Type B pancreatic cell (in vitro differentiated cells): Measurements from ENCODE around the gene NDUFAF8. TPM values are rescaled to one million over a fixed set of nuclear protein-coding genes. Genes with fewer than 3 reads are reported as not detected.

ENCODE experiments used
- DNase-seq: peaks from one replicate; pipeline ENCODE4 v3.0.0; 2021; ENCODE audit warnings: mixed read lengths; ENCODE audit not compliant: unreplicated experiment; ENCODE audit errors: extremely low spot score
- H3K27ac Mint-ChIP-seq: 2 replicates; pipeline ENCODE4 v1.8.0; 2021; ENCODE audit warnings: mild to moderate bottlenecking, mixed read lengths
- H3K27me3 Mint-ChIP-seq: 2 replicates; pipeline ENCODE4 v1.8.0; 2021; ENCODE audit warnings: mixed read lengths
- H3K36me3 Mint-ChIP-seq: 2 replicates; pipeline ENCODE4 v1.8.0; 2021; ENCODE audit warnings: mixed read lengths
- H3K4me1 Mint-ChIP-seq: one replicate; pipeline ENCODE4 v1.8.0; 2021; ENCODE audit warnings: mixed read lengths; ENCODE audit not compliant: unreplicated experiment
- H3K4me3 Mint-ChIP-seq: 2 replicates; pipeline ENCODE4 v1.8.0; 2021; ENCODE audit warnings: mild to moderate bottlenecking, mixed read lengths
- H3K9me3 Mint-ChIP-seq: 2 replicates; pipeline ENCODE4 v1.8.0; 2021; ENCODE audit warnings: mixed read lengths
- CTCF ChIP-seq: fragments of 200-600 bp; sonication (generic); conservative IDR thresholded peaks from 2 replicates; pipeline ENCODE4 v1.5.0; 2021; ENCODE audit warnings: antibody characterized with exemption, mild to moderate bottlenecking
- total RNA-seq: library from RNA; stranded (reverse); gene quantifications from 2 replicates; pipeline ENCODE4 v1.2.1, GENCODE V29; 2021; ENCODE audit warnings: low replicate concordance

Gene NDUFAF8
- total RNA-seq, 1 donor from 2014 or later: 56.9 TPM

GRCh38 chr17:81257533-81257932, 18.4 kb downstream of the NDUFAF8 start:
- Mint-ChIP-seq H3K27me3 (no peaks in the 10 kb centered on the region), H3K36me3 (peaks cover 5% of the 10 kb centered on the region), H3K27ac (no peak overlapping the region), H3K4me1 (peaks cover 22% of the 10 kb centered on the region), H3K4me3 (no peak overlapping the region), H3K9me3 (no peaks in the 10 kb centered on the region)
- no peak for TF ChIP-seq CTCF
- DNase-seq: no peak

DNA sequence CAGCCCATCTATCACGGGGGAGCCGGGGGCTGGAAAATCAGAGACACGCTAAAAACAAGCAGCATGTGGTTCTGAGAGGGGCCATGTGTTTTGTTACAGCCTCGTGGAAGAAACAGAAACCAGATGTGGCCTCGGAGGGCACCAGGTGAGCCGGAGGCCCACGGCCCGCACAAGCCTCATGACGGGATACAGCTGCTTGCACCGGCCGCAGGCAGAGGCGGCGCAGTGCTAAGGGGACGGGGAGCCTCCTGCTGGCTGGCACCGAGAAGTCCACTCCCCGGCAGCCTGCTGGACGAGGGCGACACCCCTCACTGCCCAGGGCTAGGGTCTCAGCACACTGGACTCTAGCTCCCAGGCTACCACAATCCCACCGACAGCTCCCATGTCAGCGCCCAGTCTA, 19.2 kb downstream of the NDUFAF8 start:
- H3K4me3 Mint-ChIP-seq: no peak overlapping the region
- H3K27ac Mint-ChIP-seq: no peak overlapping the region
- H3K27me3 Mint-ChIP-seq: no peaks in the 10 kb centered on the region
- DNase-seq: no peak
- peaks cover 3% of the 10 kb centered on the region for H3K36me3 Mint-ChIP-seq
- peaks cover 19% of the 10 kb centered on the region for H3K4me1 Mint-ChIP-seq
- peak; percentile 62 for TF ChIP-seq CTCF
- H3K9me3 Mint-ChIP-seq: no peaks in the 10 kb centered on the region

- H3K27me3 Mint-ChIP-seq: no peaks in the 10 kb centered on the region
- H3K36me3 Mint-ChIP-seq: no peaks in the 10 kb centered on the region
- no peak for DNase-seq
- H3K4me3 Mint-ChIP-seq: no peak overlapping the region
- H3K4me1 Mint-ChIP-seq: peaks cover 15% of the 10 kb centered on the region
- no peak for TF ChIP-seq CTCF
- no peak overlapping the region for H3K27ac Mint-ChIP-seq
- H3K9me3 Mint-ChIP-seq: no peaks in the 10 kb centered on the region
Observed at GRCh38 chr17:81259058-81259605, 20.0 kb downstream of the NDUFAF8 start.

- Mint-ChIP-seq H3K4me1 (peaks cover 7% of the 10 kb centered on the region), H3K9me3 (no peaks in the 10 kb centered on the region), H3K27ac (no peak overlapping the region), H3K4me3 (no peak overlapping the region), H3K36me3 (no peaks in the 10 kb centered on the region), H3K27me3 (no peaks in the 10 kb centered on the region)
- no peak for DNase-seq
- TF ChIP-seq CTCF: peak; percentile 15
Observed at GRCh38 chr17:81260171-81260570, 21.1 kb downstream of the NDUFAF8 start.

DNA sequence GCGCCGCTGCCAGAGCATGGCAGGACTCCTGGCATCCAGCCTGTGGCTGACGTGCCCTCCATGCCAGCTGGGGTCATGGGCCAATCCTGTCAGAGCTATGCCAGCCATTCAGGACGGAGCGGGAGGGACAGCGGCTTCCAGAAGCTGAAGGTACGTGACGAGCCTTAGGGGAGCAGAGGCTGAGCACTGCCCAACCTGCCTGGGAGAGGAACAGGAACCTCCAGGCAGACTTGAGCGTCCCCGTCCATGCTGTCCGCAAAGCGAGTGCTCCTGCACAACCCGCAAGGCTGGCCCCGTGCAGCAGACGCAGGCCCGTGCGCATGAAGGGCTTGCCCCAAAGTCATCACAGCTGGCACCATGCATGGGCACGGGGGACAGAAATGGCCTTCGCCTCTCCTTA, 21.5 kb downstream of the NDUFAF8 start:
- Mint-ChIP-seq H3K27ac (no peak overlapping the region), H3K4me3 (no peak overlapping the region), H3K27me3 (no peaks in the 10 kb centered on the region), H3K36me3 (no peaks in the 10 kb centered on the region), H3K9me3 (no peaks in the 10 kb centered on the region), H3K4me1 (peaks cover 5% of the 10 kb centered on the region)
- no peak for TF ChIP-seq CTCF
- DNase-seq: no peak

GRCh38 chr17:81261096-81261495, 22.0 kb downstream of the NDUFAF8 start:
- Mint-ChIP-seq H3K27ac (no peak overlapping the region), H3K9me3 (no peaks in the 10 kb centered on the region), H3K27me3 (no peaks in the 10 kb centered on the region), H3K4me3 (no peak overlapping the region), H3K36me3 (no peaks in the 10 kb centered on the region), H3K4me1 (peaks cover 5% of the 10 kb centered on the region)
- no peak for TF ChIP-seq CTCF
- no peak for DNase-seq
